ENCODE data around the gene PPP6R1. TPM values are rescaled to one million over a fixed set of nuclear protein-coding genes. Genes with fewer than 3 reads are reported as not detected.

PPP6R1 gene
- total and polyA plus RNA-seq, 2 of the 13 experiments (the other 11 are each of a cell fraction or from before 2014, with no cell fraction given), result 25.8 to 54.0 TPM

DNA sequence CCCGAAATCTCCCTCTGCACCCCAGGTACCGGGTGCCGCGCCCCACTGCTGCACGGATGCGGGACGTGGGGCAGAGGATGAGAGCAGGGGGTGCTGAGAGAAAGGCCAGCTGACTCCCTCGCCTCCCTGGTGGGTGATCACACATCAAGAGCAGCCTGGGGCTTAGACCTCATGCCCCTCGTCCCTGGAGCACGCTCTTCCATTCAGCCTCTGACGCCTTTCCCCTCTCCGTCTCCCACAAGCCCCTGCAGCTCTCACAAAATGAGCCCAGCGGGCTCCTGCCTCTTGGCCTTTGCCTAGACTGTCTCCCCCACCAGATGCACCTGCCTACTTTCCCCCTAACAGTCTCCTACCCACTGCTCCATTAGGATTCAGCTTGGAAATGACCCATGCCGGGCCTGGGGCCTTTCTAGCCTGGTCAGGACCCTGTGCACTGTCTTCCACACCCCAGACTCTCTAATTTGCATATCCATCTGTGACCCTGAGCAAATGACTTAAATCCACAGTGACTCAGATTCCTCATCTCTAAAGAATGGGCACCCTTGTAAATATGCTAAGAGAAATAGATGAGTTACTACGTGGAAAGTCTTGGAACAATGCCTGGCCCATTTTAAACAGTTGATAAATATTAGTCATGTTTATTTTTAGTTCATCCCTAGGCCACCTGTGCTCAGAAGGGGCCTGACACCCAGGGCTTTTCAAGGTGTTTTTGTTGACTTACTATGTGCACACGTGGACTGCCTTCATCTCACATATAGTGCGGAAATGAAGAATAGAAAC, 48.9 kb downstream of the PPP6R1 start (continued):
- TF ChIP-seq, protein P1, sequence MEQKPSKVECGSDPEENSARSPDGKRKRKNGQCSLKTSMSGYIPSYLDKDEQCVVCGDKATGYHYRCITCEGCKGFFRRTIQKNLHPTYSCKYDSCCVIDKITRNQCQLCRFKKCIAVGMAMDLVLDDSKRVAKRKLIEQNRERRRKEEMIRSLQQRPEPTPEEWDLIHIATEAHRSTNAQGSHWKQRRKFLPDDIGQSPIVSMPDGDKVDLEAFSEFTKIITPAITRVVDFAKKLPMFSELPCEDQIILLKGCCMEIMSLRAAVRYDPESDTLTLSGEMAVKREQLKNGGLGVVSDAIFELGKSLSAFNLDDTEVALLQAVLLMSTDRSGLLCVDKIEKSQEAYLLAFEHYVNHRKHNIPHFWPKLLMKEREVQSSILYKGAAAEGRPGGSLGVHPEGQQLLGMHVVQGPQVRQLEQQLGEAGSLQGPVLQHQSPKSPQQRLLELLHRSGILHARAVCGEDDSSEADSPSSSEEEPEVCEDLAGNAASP (CRISPR knock-in tag; IDR thresholded peaks at IDR 0.05; ENCODE audit: borderline replicate concordance), result no peak
- TF ChIP-seq ONECUT2 (CRISPR knock-in tag; IDR thresholded peaks at IDR 0.05) (no peak), FOXJ3 (CRISPR knock-in tag; IDR thresholded peaks at IDR 0.05; ENCODE audit: borderline replicate concordance) (no peak), ZBTB3 (CRISPR knock-in tag; IDR thresholded peaks at IDR 0.05; ENCODE audit: borderline replicate concordance, low read depth) (0 out of 2 replicates have a peak, but pooled peaks have one; percentile 29), FOXM1 (CRISPR knock-in tag; IDR thresholded peaks at IDR 0.05) (no peak), KDM4B (CRISPR knock-in tag; IDR thresholded peaks at IDR 0.05) (no peak), ZNF619 (CRISPR knock-in tag; IDR thresholded peaks at IDR 0.05) (no peak), MED1 (CRISPR knock-in tag; IDR thresholded peaks at IDR 0.05) (peak; percentile 54), ZNF678 (CRISPR knock-in tag; IDR thresholded peaks at IDR 0.05) (no peak)
- TF ChIP-seq, protein P2, sequence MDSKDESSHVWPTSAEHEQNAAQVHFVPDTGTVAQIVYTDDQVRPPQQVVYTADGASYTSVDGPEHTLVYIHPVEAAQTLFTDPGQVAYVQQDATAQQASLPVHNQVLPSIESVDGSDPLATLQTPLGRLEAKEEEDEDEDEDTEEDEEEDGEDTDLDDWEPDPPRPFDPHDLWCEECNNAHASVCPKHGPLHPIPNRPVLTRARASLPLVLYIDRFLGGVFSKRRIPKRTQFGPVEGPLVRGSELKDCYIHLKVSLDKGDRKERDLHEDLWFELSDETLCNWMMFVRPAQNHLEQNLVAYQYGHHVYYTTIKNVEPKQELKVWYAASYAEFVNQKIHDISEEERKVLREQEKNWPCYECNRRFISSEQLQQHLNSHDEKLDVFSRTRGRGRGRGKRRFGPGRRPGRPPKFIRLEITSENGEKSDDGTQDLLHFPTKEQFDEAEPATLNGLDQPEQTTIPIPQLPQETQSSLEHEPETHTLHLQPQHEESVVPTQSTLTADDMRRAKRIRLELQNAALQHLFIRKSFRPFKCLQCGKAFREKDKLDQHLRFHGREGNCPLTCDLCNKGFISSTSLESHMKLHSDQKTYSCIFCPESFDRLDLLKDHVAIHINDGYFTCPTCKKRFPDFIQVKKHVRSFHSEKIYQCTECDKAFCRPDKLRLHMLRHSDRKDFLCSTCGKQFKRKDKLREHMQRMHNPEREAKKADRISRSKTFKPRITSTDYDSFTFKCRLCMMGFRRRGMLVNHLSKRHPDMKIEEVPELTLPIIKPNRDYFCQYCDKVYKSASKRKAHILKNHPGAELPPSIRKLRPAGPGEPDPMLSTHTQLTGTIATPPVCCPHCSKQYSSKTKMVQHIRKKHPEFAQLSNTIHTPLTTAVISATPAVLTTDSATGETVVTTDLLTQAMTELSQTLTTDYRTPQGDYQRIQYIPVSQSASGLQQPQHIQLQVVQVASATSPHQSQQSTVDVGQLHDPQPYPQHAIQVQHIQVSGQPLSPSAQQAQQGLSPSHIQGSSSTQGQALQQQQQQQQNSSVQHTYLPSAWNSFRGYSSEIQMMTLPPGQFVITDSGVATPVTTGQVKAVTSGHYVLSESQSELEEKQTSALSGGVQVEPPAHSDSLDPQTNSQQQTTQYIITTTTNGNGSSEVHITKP (CRISPR knock-in tag; IDR thresholded peaks at IDR 0.05; ENCODE audit: low read depth), result no peak
- TF ChIP-seq, protein P3, sequence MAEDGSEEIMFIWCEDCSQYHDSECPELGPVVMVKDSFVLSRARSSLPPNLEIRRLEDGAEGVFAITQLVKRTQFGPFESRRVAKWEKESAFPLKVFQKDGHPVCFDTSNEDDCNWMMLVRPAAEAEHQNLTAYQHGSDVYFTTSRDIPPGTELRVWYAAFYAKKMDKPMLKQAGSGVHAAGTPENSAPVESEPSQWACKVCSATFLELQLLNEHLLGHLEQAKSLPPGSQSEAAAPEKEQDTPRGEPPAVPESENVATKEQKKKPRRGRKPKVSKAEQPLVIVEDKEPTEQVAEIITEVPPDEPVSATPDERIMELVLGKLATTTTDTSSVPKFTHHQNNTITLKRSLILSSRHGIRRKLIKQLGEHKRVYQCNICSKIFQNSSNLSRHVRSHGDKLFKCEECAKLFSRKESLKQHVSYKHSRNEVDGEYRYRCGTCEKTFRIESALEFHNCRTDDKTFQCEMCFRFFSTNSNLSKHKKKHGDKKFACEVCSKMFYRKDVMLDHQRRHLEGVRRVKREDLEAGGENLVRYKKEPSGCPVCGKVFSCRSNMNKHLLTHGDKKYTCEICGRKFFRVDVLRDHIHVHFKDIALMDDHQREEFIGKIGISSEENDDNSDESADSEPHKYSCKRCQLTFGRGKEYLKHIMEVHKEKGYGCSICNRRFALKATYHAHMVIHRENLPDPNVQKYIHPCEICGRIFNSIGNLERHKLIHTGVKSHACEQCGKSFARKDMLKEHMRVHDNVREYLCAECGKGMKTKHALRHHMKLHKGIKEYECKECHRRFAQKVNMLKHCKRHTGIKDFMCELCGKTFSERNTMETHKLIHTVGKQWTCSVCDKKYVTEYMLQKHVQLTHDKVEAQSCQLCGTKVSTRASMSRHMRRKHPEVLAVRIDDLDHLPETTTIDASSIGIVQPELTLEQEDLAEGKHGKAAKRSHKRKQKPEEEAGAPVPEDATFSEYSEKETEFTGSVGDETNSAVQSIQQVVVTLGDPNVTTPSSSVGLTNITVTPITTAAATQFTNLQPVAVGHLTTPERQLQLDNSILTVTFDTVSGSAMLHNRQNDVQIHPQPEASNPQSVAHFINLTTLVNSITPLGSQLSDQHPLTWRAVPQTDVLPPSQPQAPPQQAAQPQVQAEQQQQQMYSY (CRISPR knock-in tag; IDR thresholded peaks at IDR 0.05), result no peak
- TF ChIP-seq, protein P4, sequence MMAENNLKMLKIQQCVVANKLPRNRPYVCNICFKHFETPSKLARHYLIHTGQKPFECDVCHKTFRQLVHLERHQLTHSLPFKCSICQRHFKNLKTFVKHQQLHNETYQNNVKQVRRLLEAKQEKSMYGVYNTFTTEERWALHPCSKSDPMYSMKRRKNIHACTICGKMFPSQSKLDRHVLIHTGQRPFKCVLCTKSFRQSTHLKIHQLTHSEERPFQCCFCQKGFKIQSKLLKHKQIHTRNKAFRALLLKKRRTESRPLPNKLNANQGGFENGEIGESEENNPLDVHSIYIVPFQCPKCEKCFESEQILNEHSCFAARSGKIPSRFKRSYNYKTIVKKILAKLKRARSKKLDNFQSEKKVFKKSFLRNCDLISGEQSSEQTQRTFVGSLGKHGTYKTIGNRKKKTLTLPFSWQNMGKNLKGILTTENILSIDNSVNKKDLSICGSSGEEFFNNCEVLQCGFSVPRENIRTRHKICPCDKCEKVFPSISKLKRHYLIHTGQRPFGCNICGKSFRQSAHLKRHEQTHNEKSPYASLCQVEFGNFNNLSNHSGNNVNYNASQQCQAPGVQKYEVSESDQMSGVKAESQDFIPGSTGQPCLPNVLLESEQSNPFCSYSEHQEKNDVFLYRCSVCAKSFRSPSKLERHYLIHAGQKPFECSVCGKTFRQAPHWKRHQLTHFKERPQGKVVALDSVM (CRISPR knock-in tag; IDR thresholded peaks at IDR 0.05), result no peak
